ENCODE measurements around the gene LRFN2.

The LRFN2 gene

GRCh38 chr6:40489798-40490197, 97.4 kb downstream of the LRFN2 start:
- no peaks in the 10 kb centered on the region for H4K20me1 ChIP-seq (ENCODE audit: control insufficient read depth, insufficient read depth, low read depth, low read length)
- H3K79me2 ChIP-seq (ENCODE audit: control insufficient read depth, low read length), result no peaks in the 10 kb centered on the region
- no peaks in the 10 kb centered on the region for H3K9me3 ChIP-seq (ENCODE audit: control insufficient read depth, insufficient read depth, low read length)
- H3K4me1 ChIP-seq (ENCODE audit: control insufficient read depth, low read length), result no peaks in the 10 kb centered on the region
- H3K27ac ChIP-seq (ENCODE audit: low read depth, low read length), result no peak overlapping the region
- H3F3A ChIP-seq (ENCODE audit: control insufficient read depth, insufficient read depth), result no peaks in the 10 kb centered on the region
- H3K36me3 ChIP-seq (ENCODE audit: control insufficient read depth, low read length), result no peaks in the 10 kb centered on the region
- H3K9me2 ChIP-seq (replicated peaks; ENCODE audit: control insufficient read depth, low read length), result no peaks in the 10 kb centered on the region
- H3K4me3 ChIP-seq (ENCODE audit: low read length), result no peak overlapping the region
- peaks cover 10% of the 10 kb centered on the region; the same call in 1 of the 2 replicates for H3K27me3 ChIP-seq (ENCODE audit: control insufficient read depth, low read length)
- TF ChIP-seq EZH2phosphoT487 (IDR thresholded peaks at IDR 0.05; ENCODE audit: borderline replicate concordance, low read length) (no peak), CTCF (IDR thresholded peaks at IDR 0.05; ENCODE audit: low read depth, low read length, poor library complexity, severe bottlenecking) (no peak)
- no peak overlapping the region for H3K4me2 ChIP-seq (ENCODE audit: low read length)

DNA sequence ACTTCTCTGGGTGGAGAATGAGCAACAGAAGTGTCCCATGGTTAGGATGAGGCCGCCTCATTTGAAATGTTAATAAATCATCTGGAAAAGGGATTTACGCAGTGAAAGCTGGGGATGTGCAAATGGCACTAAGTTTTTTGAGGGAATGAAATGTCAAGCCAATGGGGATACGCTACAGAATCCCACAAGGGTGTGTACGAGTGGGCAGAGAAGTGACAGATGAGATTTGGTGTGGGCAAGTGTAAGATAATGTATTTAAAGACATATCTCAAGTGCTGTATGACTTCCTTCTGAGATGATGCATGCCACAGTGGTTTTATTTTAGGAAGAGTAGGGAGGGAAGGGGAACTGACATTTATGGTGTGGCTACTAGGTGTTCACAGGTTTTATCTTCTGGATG, 100.6 kb downstream of the LRFN2 start:
- Histone ChIP-seq H3K4me2 (ENCODE audit: low read length) (no peak overlapping the region), H3F3A (ENCODE audit: control insufficient read depth, insufficient read depth) (no peaks in the 10 kb centered on the region), H3K4me1 (ENCODE audit: control insufficient read depth, low read length) (no peaks in the 10 kb centered on the region), H4K20me1 (ENCODE audit: control insufficient read depth, insufficient read depth, low read depth, low read length) (no peaks in the 10 kb centered on the region), H3K9me3 (ENCODE audit: control insufficient read depth, insufficient read depth, low read length) (no peaks in the 10 kb centered on the region), H3K27me3 (ENCODE audit: control insufficient read depth, low read length) (peaks cover 7% of the 10 kb centered on the region; the same call in 1 of the 2 replicates), H3K79me2 (ENCODE audit: control insufficient read depth, low read length) (no peaks in the 10 kb centered on the region), H3K27ac (ENCODE audit: low read depth, low read length) (no peak overlapping the region), H3K9me2 (replicated peaks; ENCODE audit: control insufficient read depth, low read length) (no peaks in the 10 kb centered on the region), H3K36me3 (ENCODE audit: control insufficient read depth, low read length) (no peaks in the 10 kb centered on the region), H3K4me3 (ENCODE audit: low read length) (no peak overlapping the region)
- TF ChIP-seq CTCF (IDR thresholded peaks at IDR 0.05; ENCODE audit: low read depth, low read length, poor library complexity, severe bottlenecking) (no peak), EZH2phosphoT487 (IDR thresholded peaks at IDR 0.05; ENCODE audit: borderline replicate concordance, low read length) (no peak)

DNA sequence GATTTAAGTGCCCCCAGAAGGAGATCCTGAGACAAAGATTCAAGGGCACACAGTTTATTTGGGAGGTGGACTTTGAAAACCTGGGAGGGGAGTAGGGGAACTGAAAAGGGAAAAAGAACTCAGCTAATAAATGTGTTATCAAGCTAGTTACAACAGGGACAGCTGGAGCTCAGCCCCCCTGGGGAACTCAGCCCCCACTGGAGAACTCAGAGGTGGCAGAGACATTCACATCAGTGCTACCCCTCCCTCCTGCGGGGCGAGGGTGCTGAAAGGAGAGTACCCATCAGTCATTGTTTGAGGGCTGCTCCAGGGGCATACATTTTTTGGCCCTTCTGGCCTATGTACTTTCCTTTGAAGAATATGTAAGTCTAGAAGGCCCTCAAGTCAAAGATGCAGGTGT, 101.4 kb downstream of the LRFN2 start:
- Histone ChIP-seq H3K4me1 (ENCODE audit: control insufficient read depth, low read length) (no peaks in the 10 kb centered on the region), H3K4me2 (ENCODE audit: low read length) (no peak overlapping the region), H3K36me3 (ENCODE audit: control insufficient read depth, low read length) (no peaks in the 10 kb centered on the region), H3K79me2 (ENCODE audit: control insufficient read depth, low read length) (no peaks in the 10 kb centered on the region), H3K4me3 (ENCODE audit: low read length) (no peak overlapping the region), H3K9me2 (replicated peaks; ENCODE audit: control insufficient read depth, low read length) (no peaks in the 10 kb centered on the region), H4K20me1 (ENCODE audit: control insufficient read depth, insufficient read depth, low read depth, low read length) (no peaks in the 10 kb centered on the region), H3K27me3 (ENCODE audit: control insufficient read depth, low read length) (peaks cover 7% of the 10 kb centered on the region; the same call in 1 of the 2 replicates), H3K27ac (ENCODE audit: low read depth, low read length) (no peak overlapping the region), H3K9me3 (ENCODE audit: control insufficient read depth, insufficient read depth, low read length) (no peaks in the 10 kb centered on the region), H3F3A (ENCODE audit: control insufficient read depth, insufficient read depth) (no peaks in the 10 kb centered on the region)
- TF ChIP-seq CTCF (IDR thresholded peaks at IDR 0.05; ENCODE audit: low read depth, low read length, poor library complexity, severe bottlenecking) (no peak), EZH2phosphoT487 (IDR thresholded peaks at IDR 0.05; ENCODE audit: borderline replicate concordance, low read length) (no peak)
